Measurements from ENCODE around the gene OSTC.

Gene OSTC

GRCh38 chr4:108624263-108625056 lies 25.9 kb upstream of the OSTC start:
- H3K27ac Mint-ChIP-seq = no peak overlapping the region
- H3K9me3 Mint-ChIP-seq = no peaks in the 10 kb centered on the region
- CTCF ChIA-PET = interaction anchor here (0.7 kb wide), 1 partner anchor 139 kb away, joined by 3 read pairs; no protein-coding TSS in a partner anchor
- H3K4me3 Mint-ChIP-seq = no peak overlapping the region
- peaks cover 54% of the 10 kb centered on the region for H3K36me3 Mint-ChIP-seq
- no peak for DNase-seq
- H3K27me3 Mint-ChIP-seq = no peaks in the 10 kb centered on the region
- H3K4me1 Mint-ChIP-seq = peaks cover 51% of the 10 kb centered on the region

DNA sequence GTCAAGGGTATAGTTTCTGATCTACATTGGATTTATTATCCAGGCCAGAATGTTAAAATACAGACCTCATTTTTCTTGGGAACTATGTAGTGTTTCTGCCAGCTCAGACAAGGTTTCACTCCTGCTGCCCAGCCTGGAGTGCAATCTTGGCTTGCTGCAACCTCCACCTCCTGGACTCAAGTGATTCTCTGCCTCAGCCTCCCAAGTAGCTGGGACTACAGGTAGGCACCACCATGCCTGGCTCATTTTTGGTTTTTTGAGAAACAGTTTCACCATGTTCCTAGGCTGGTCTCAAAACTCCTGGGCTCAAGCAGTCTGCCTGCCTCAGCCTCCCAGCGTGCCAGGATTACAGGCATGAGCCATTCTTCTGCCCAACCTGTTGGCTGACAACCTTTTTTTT lies 24.3 kb upstream of the OSTC start:
- DNase-seq = no peak
- H3K27me3 Mint-ChIP-seq = no peaks in the 10 kb centered on the region
- CTCF ChIA-PET = no interaction called here
- no peaks in the 10 kb centered on the region for H3K9me3 Mint-ChIP-seq
- peaks cover 63% of the 10 kb centered on the region for H3K36me3 Mint-ChIP-seq
- no peak overlapping the region for H3K4me3 Mint-ChIP-seq
- H3K4me1 Mint-ChIP-seq = peaks cover 39% of the 10 kb centered on the region
- no peak overlapping the region for H3K27ac Mint-ChIP-seq

GRCh38 chr4:108628411-108628810 lies 22.0 kb upstream of the OSTC start:
- CTCF ChIA-PET = interaction anchor here (0.7 to 1.0 kb wide), 2 partner anchors 609 to 672 kb away, joined by 3 read pairs; no protein-coding TSS in a partner anchor
- H3K27ac Mint-ChIP-seq = peak overlapping the region; percentile 58
- DNase-seq = no peak
- no peak overlapping the region for H3K4me3 Mint-ChIP-seq
- H3K9me3 Mint-ChIP-seq = no peaks in the 10 kb centered on the region
- peaks cover 68% of the 10 kb centered on the region for H3K36me3 Mint-ChIP-seq
- peaks cover 18% of the 10 kb centered on the region for H3K4me1 Mint-ChIP-seq
- no peaks in the 10 kb centered on the region for H3K27me3 Mint-ChIP-seq

- Mint-ChIP-seq H3K4me1 (no peaks in the 10 kb centered on the region), H3K4me3 (no peak overlapping the region), H3K27ac (no peak overlapping the region), H3K27me3 (no peaks in the 10 kb centered on the region), H3K9me3 (no peaks in the 10 kb centered on the region), H3K36me3 (peaks cover 34% of the 10 kb centered on the region)
- no peak for DNase-seq
- CTCF ChIA-PET = interaction anchor here (1.1 kb wide), 2 partner anchors 14 to 62 kb away, joined by 3 to 5 read pairs; partner anchors contain the start of gene RPL34
These were observed 15.2 kb upstream of the OSTC start for GRCh38 chr4:108635070-108635655.

- H3K4me3 Mint-ChIP-seq = no peak overlapping the region
- CTCF ChIA-PET = interaction anchor here (1.1 kb wide), 1 partner anchor 64 kb away, joined by 5 read pairs; no protein-coding TSS in a partner anchor
- no peak for DNase-seq
- H3K27me3 Mint-ChIP-seq = no peaks in the 10 kb centered on the region
- no peak overlapping the region for H3K27ac Mint-ChIP-seq
- H3K4me1 Mint-ChIP-seq = no peaks in the 10 kb centered on the region
- H3K36me3 Mint-ChIP-seq = peaks cover 27% of the 10 kb centered on the region
- H3K9me3 Mint-ChIP-seq = no peaks in the 10 kb centered on the region
These were observed 14.2 kb upstream of the OSTC start for GRCh38 chr4:108636246-108636645.

DNA sequence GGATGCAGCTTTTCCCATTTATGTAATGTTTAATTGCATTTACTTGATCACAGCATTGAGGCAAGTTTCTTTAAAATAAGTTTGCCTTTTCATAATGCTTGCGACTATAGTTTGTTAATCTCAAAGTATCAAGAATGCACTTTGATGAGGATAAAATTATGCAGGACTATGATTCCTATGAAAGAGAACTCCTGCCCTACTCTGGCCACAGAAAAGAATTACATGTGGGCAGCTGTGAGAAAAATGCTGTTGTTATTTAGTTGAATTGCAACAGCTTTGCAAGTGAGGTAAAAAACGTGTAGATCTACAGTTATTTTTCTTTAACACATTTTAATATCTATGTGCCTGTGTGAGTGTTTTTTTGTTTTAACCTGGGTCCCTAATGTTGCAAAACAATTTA lies 12.5 kb upstream of the OSTC start:
- Mint-ChIP-seq H3K27ac (no peak overlapping the region), H3K4me3 (no peak overlapping the region), H3K36me3 (peaks cover 19% of the 10 kb centered on the region), H3K4me1 (peaks cover 3% of the 10 kb centered on the region), H3K9me3 (no peaks in the 10 kb centered on the region), H3K27me3 (no peaks in the 10 kb centered on the region)
- DNase-seq = no peak
- CTCF ChIA-PET = interaction anchor here (1.1 to 1.5 kb wide), 3 partner anchors 55 to 619 kb away, joined by 4 to 6 read pairs (median 4); no protein-coding TSS in a partner anchor

GRCh38 chr4:108644237-108644636 lies 6.2 kb upstream of the OSTC start:
- Mint-ChIP-seq H3K27ac (no peak overlapping the region), H3K27me3 (no peaks in the 10 kb centered on the region), H3K36me3 (peaks cover 2% of the 10 kb centered on the region), H3K9me3 (no peaks in the 10 kb centered on the region), H3K4me1 (peaks cover 13% of the 10 kb centered on the region), H3K4me3 (no peak overlapping the region)
- CTCF ChIA-PET = no interaction called here
- DNase-seq = no peak

- no peaks in the 10 kb centered on the region for H3K9me3 Mint-ChIP-seq
- DNase-seq = no peak
- no peak overlapping the region for H3K27ac Mint-ChIP-seq
- H3K27me3 Mint-ChIP-seq = no peaks in the 10 kb centered on the region
- H3K4me3 Mint-ChIP-seq = no peak overlapping the region
- H3K36me3 Mint-ChIP-seq = peaks cover 2% of the 10 kb centered on the region
- CTCF ChIA-PET = no interaction called here
- peaks cover 25% of the 10 kb centered on the region for H3K4me1 Mint-ChIP-seq
These were observed 3.7 kb upstream of the OSTC start for GRCh38 chr4:108646706-108647105.

DNA sequence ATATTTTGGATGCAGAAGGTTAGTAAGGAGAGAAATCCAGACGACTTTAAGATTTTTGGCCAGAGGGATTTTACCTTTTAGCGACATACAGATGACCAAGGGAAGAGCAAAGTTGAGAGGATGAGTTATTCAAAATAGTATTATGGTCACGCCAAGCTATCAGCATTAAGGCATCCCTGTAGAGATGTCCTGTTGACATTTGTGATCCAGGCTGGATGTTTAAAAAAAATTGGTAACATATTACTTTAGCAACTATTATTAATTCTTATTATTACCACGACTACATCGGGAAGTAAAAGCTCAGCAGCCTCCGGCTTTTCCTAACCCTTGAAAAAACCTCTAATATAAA lies 562 bp upstream of the OSTC start:
- Mint-ChIP-seq H3K36me3 (peaks cover 12% of the 10 kb centered on the region), H3K27me3 (no peaks in the 10 kb centered on the region), H3K27ac (peak overlapping the region; percentile 85), H3K9me3 (no peaks in the 10 kb centered on the region), H3K4me3 (peak overlapping the region; percentile 84), H3K4me1 (peaks cover 36% of the 10 kb centered on the region)
- CTCF ChIA-PET = no interaction called here
- no peak for DNase-seq

DNA sequence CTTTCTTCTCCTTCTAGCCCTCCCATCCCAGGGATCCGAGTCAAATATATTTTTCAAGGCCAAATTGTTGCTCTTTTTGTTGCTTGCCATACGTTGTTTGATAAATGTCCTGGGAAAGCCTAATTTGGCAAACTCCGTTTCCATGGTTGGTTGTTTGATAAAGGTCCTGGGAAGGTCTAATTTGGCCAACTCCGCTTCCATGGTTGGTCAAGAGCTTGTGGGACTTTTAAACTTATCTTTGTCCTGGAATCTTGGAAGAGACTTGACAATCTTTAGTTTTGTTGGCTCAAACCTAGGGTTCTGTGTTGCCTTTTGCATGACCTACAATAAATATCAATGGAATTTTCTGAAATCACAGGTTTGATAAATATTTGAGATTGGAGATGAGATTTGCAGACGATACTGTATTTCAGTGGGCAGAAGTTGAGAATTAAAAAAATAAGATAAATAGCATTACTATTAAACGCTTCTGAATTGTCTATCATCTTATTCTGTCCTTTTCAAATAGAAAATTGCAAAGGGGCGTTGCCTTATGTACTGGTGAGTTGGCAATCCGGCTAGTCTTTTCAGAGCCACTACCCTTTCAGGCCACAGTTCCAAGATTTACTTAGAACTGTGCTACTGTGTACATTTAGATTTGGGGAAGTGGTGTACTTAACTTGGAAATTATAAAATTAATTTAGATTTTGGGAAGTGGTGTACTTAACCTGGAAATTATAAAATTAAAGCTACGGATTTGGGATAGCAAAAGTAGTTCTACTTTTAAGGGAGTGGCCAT lies 804 bp downstream of the OSTC start:
- H3K27me3 Mint-ChIP-seq = no peaks in the 10 kb centered on the region
- peaks cover 36% of the 10 kb centered on the region for H3K4me1 Mint-ChIP-seq
- H3K27ac Mint-ChIP-seq = peak overlapping the region; percentile 85
- CTCF ChIA-PET = interaction anchor here (1.9 kb wide), 1 partner anchor 632 kb away, joined by 4 read pairs; no protein-coding TSS in a partner anchor
- peak overlapping the region; percentile 84 for H3K4me3 Mint-ChIP-seq
- H3K36me3 Mint-ChIP-seq = peaks cover 17% of the 10 kb centered on the region
- no peaks in the 10 kb centered on the region for H3K9me3 Mint-ChIP-seq
- DNase-seq = no peak

GRCh38 chr4:108662629-108663028 lies 12.2 kb downstream of the OSTC start:
- CTCF ChIA-PET = no interaction called here
- Mint-ChIP-seq H3K27me3 (no peaks in the 10 kb centered on the region), H3K4me3 (no peak overlapping the region)

DNA sequence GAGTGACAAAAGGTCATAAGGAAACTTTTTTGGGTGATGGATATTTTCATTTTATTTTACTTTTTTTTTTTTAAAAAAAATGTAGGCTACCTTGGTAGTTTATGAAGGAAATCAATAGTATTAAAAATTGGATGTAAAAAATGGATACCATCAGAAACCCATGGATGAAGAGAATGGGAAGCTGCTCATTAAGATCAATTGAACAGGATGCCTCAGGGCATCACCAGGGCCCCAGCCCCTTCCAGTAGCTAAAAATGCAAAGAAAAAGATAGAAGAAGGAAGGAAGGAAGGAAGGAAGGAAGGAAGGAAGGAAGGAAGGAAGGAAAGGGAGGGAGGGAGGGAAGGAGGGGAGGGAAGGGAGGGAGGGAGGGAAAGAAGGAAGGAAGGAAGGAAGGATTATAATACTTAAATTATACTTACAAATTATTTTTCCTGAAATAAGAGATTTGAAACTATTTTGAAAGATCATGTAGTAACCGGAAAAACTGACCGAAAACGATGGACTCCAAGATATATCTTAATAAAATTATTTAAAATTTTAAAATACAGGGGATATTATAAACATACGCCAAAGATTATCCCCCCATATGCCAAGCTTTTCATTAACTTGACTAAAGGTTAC lies 24.1 kb downstream of the OSTC start:
- Mint-ChIP-seq H3K4me1 (no peaks in the 10 kb centered on the region), H3K27ac (no peak overlapping the region), H3K4me3 (no peak overlapping the region), H3K27me3 (no peaks in the 10 kb centered on the region), H3K36me3 (peaks cover 20% of the 10 kb centered on the region), H3K9me3 (no peaks in the 10 kb centered on the region)
- no peak for DNase-seq
- CTCF ChIA-PET = no interaction called here

More at GRCh38 chr4:108662629-108663028, 12.2 kb downstream of the OSTC start:
- H3K4me1 Mint-ChIP-seq = no peaks in the 10 kb centered on the region
- DNase-seq = no peak
- H3K27ac Mint-ChIP-seq = no peak overlapping the region
- no peaks in the 10 kb centered on the region for H3K9me3 Mint-ChIP-seq
- H3K36me3 Mint-ChIP-seq = peaks cover 50% of the 10 kb centered on the region

- Mint-ChIP-seq H3K27me3 (no peaks in the 10 kb centered on the region), H3K27ac (no peak overlapping the region), H3K36me3 (peaks cover 1% of the 10 kb centered on the region), H3K4me3 (no peak overlapping the region), H3K9me3 (no peaks in the 10 kb centered on the region), H3K4me1 (no peaks in the 10 kb centered on the region)
- no peak for DNase-seq
- CTCF ChIA-PET = no interaction called here
These were observed 31.0 kb downstream of the OSTC start for GRCh38 chr4:108681321-108681809.

- no peaks in the 10 kb centered on the region for H3K4me1 Mint-ChIP-seq
These were observed 33.1 kb downstream of the OSTC start for GRCh38 chr4:108683479-108683878.

More at GRCh38 chr4:108683479-108683878, 33.1 kb downstream of the OSTC start:
- CTCF ChIA-PET = interaction anchor here (1.4 kb wide), 1 partner anchor 722 kb away, joined by 4 read pairs; no protein-coding TSS in a partner anchor
- H3K4me3 Mint-ChIP-seq = no peak overlapping the region
- no peaks in the 10 kb centered on the region for H3K36me3 Mint-ChIP-seq
- no peaks in the 10 kb centered on the region for H3K9me3 Mint-ChIP-seq
- no peaks in the 10 kb centered on the region for H3K27me3 Mint-ChIP-seq
- H3K27ac Mint-ChIP-seq = no peak overlapping the region
- DNase-seq = no peak

All from activated naive CD4-positive, alpha-beta T cell treated with anti-CD3 and anti-CD28 coated beads, Interleukin-2, amount 10 ng/mL, durations not matched to agents 7 days and 5 days (primary cell).